Erythroblast (primary cell): ENCODE results near the gene BFSP1.

Source experiments
- DNase-seq, 2 experiments: peaks; one replicate each; lab custom pipeline; 2025; lab: John Stamatoyannopoulos, UW
- GATA1 ChIP-seq: IDR thresholded peaks from 2 replicates; pipeline ENCODE4 v1.6.1; 2011; ENCODE audit warnings: low read depth, mild to moderate bottlenecking, control low read depth, low read length, moderate library complexity
- POLR2A ChIP-seq: IDR thresholded peaks from 2 replicates; pipeline ENCODE4 v1.6.1; 2011; ENCODE audit warnings: mild to moderate bottlenecking, low read length

Gene BFSP1

GRCh38 chr20:17466641-17467040 is 64.5 kb downstream of the BFSP1 start:
- TF ChIP-seq POLR2A (no peak), GATA1 (no peak)
- DNase-seq: no peak

GRCh38 chr20:17465236-17465635 is 65.9 kb downstream of the BFSP1 start:
- no peak for TF ChIP-seq GATA1
- no peak for TF ChIP-seq POLR2A
- no peak for DNase-seq

- TF ChIP-seq GATA1: no peak
- TF ChIP-seq POLR2A: no peak
- no peak for DNase-seq
Measured at GRCh38 chr20:17463711-17464110, 67.5 kb downstream of the BFSP1 start.

GRCh38 chr20:17461941-17462340 is 69.2 kb downstream of the BFSP1 start:
- DNase-seq: no peak
- no peak for TF ChIP-seq GATA1

GRCh38 chr20:17460119-17460518 is 71.1 kb downstream of the BFSP1 start:
- no peak for TF ChIP-seq GATA1
- DNase-seq: peak; percentile 16 to 28

- TF ChIP-seq POLR2A: no peak
- TF ChIP-seq GATA1: no peak
- no peak for DNase-seq
Measured at GRCh38 chr20:17457588-17458190, 73.5 kb downstream of the BFSP1 start.

- DNase-seq: no peak
- TF ChIP-seq POLR2A (no peak), GATA1 (no peak)
Measured at GRCh38 chr20:17457079-17457478, 74.1 kb downstream of the BFSP1 start.

- TF ChIP-seq GATA1: no peak
- no peak for DNase-seq
Measured at GRCh38 chr20:17456279-17456678, 74.9 kb downstream of the BFSP1 start.

- TF ChIP-seq POLR2A (no peak), GATA1 (no peak)
Measured at GRCh38 chr20:17453592-17453991, 77.6 kb downstream of the BFSP1 start.

GRCh38 chr20:17452441-17452840 is 78.7 kb downstream of the BFSP1 start:
- TF ChIP-seq GATA1 (no peak), POLR2A (no peak)
- DNase-seq: no peak

More at GRCh38 chr20:17453592-17453991, 77.6 kb downstream of the BFSP1 start:
- DNase-seq: no peak

GRCh38 chr20:17449031-17449430 is 82.1 kb downstream of the BFSP1 start:
- TF ChIP-seq POLR2A: no peak
- TF ChIP-seq GATA1: no peak
- DNase-seq: no peak

- no peak for DNase-seq
- TF ChIP-seq GATA1 (no peak), POLR2A (no peak)
Measured at GRCh38 chr20:17448071-17448470, 83.1 kb downstream of the BFSP1 start.

GRCh38 chr20:17446171-17446570 is 85.0 kb downstream of the BFSP1 start:
- DNase-seq: no peak
- TF ChIP-seq POLR2A: no peak
- no peak for TF ChIP-seq GATA1

- DNase-seq: no peak
- no peak for TF ChIP-seq GATA1
- TF ChIP-seq POLR2A: no peak
Measured at GRCh38 chr20:17445543-17445942, 85.6 kb downstream of the BFSP1 start.

- no peak for DNase-seq
- no peak for TF ChIP-seq GATA1
- TF ChIP-seq POLR2A: no peak
Measured at GRCh38 chr20:17444091-17444490, 87.1 kb downstream of the BFSP1 start.
